SU-DHL-6 (cell line): ENCODE measurements around the gene ADCY5.

Source experiments
- EZH2phosphoT487 ChIP-seq: fragments of 200-600 bp; sonication (generic), shearing (Covaris generic); conservative IDR thresholded peaks from 2 replicates; pipeline ENCODE4 v1.6.1; 2018; ENCODE audit warnings: mild to moderate bottlenecking, antibody characterized with exemption, low read length, moderate library complexity, mixed read lengths
- TF ChIP-seq, protein P1 (sequence below): fragments of 200-600 bp; sonication (generic); IDR thresholded peaks from one replicate; pipeline ENCODE4 v1.5.1; 2017; ENCODE audit warnings: antibody characterized with exemption, mild to moderate bottlenecking, low read length, moderate library complexity; ENCODE audit not compliant: insufficient read depth, poor library complexity, severe bottlenecking

DNA sequence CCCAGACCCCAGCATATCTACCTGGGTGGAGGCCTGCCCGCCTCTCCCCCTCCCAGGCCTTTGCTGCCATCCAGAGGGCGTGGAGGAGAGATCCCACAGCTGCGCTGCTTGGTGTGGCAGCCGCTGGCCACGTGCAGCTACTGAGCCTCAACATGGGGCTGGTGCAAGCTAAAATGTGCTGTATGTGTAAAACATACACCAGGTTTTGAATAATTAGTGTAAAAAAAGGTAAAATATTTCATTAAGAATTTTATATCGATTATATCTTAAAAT is 151.3 kb downstream of the ADCY5 start:
- TF ChIP-seq, protein P1, sequence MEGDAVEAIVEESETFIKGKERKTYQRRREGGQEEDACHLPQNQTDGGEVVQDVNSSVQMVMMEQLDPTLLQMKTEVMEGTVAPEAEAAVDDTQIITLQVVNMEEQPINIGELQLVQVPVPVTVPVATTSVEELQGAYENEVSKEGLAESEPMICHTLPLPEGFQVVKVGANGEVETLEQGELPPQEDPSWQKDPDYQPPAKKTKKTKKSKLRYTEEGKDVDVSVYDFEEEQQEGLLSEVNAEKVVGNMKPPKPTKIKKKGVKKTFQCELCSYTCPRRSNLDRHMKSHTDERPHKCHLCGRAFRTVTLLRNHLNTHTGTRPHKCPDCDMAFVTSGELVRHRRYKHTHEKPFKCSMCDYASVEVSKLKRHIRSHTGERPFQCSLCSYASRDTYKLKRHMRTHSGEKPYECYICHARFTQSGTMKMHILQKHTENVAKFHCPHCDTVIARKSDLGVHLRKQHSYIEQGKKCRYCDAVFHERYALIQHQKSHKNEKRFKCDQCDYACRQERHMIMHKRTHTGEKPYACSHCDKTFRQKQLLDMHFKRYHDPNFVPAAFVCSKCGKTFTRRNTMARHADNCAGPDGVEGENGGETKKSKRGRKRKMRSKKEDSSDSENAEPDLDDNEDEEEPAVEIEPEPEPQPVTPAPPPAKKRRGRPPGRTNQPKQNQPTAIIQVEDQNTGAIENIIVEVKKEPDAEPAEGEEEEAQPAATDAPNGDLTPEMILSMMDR = no peak
- no peak for TF ChIP-seq EZH2phosphoT487
